ENCODE measurements around the gene HOXB9.

- TF ChIP-seq, protein P1, sequence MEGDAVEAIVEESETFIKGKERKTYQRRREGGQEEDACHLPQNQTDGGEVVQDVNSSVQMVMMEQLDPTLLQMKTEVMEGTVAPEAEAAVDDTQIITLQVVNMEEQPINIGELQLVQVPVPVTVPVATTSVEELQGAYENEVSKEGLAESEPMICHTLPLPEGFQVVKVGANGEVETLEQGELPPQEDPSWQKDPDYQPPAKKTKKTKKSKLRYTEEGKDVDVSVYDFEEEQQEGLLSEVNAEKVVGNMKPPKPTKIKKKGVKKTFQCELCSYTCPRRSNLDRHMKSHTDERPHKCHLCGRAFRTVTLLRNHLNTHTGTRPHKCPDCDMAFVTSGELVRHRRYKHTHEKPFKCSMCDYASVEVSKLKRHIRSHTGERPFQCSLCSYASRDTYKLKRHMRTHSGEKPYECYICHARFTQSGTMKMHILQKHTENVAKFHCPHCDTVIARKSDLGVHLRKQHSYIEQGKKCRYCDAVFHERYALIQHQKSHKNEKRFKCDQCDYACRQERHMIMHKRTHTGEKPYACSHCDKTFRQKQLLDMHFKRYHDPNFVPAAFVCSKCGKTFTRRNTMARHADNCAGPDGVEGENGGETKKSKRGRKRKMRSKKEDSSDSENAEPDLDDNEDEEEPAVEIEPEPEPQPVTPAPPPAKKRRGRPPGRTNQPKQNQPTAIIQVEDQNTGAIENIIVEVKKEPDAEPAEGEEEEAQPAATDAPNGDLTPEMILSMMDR (IDR thresholded peaks at IDR 0.05): no peak
- no peak for TF ChIP-seq POLR2AphosphoS5 (IDR thresholded peaks at IDR 0.05)
Measured at GRCh38 chr17:48627118-48627597, 1.0 kb upstream of the HOXB9 start.
